Keratinocyte (primary cell): ENCODE results near the gene NDUFAF8. TPM values are rescaled to one million over a fixed set of nuclear protein-coding genes. Genes with fewer than 3 reads are reported as not detected.

Experiments
- DNase-seq: peaks from one replicate; pipeline ENCODE4 v3.0.0-alpha.2; 2011; ENCODE audit warnings: low read depth, missing footprints, low spot score
- FAIRE-seq: peaks from 2 replicates; lab custom pipeline; 2011; peaks lifted over from hg19 to GRCh38; lab: Jason Lieb, UNC
- H2AFZ ChIP-seq: 2 replicates; pipeline ENCODE4 v1.6.0; 2012; ENCODE audit warnings: low read length, control low read depth, inconsistent platforms; ENCODE audit not compliant: control insufficient read depth
- H3K27ac ChIP-seq: 2 replicates; pipeline ENCODE4 v1.5.1; 2011; ENCODE audit warnings: low read length; ENCODE audit not compliant: control insufficient read depth, insufficient read depth
- H3K27me3 ChIP-seq: 3 replicates; pipeline ENCODE4 v1.6.0; 2011; ENCODE audit warnings: low read length; ENCODE audit not compliant: control insufficient read depth, insufficient read depth; ENCODE audit errors: extremely low read depth
- H3K36me3 ChIP-seq, 2 experiments: 2 replicates in 1 of 2; 3 replicates in 1 of 2; pipeline ENCODE4 v1.5.1; 2011; ENCODE audit warnings: low read length in 2 of 2, mild to moderate bottlenecking in 1 of 2; ENCODE audit not compliant: control insufficient read depth in 2 of 2, insufficient read depth in 2 of 2; ENCODE audit errors: extremely low read depth in 1 of 2
- H3K4me1 ChIP-seq: 3 replicates; pipeline ENCODE4 v1.5.1; 2011; ENCODE audit warnings: low read length; ENCODE audit not compliant: control insufficient read depth, insufficient read depth; ENCODE audit errors: extremely low read depth
- H3K4me2 ChIP-seq: 3 replicates; pipeline ENCODE4 v1.6.0; 2011; ENCODE audit warnings: low read depth, low read length; ENCODE audit not compliant: control insufficient read depth, insufficient read depth; ENCODE audit errors: extremely low read depth
- H3K4me3 ChIP-seq, 3 experiments: fragments of 200-600 bp in 1 of 3; sonication (generic) in 1 of 3; 2 replicates in 2 of 3; 3 replicates in 1 of 3; pipeline ENCODE4 v1.5.1; 2011 to 2016; ENCODE audit warnings: low read length in 3 of 3, mild to moderate bottlenecking in 3 of 3, control low read depth in 2 of 3, inconsistent platforms in 1 of 3, low read depth in 1 of 3, mixed read lengths in 1 of 3, mixed run types in 1 of 3, moderate library complexity in 1 of 3; ENCODE audit not compliant: control insufficient read depth in 2 of 3, insufficient read depth in 2 of 3; ENCODE audit errors: extremely low read depth in 1 of 3
- H3K79me2 ChIP-seq: 2 replicates; pipeline ENCODE4 v1.6.0; 2012; ENCODE audit warnings: low read length; ENCODE audit not compliant: control insufficient read depth, insufficient read depth
- H3K9ac ChIP-seq: 3 replicates; pipeline ENCODE4 v1.6.0; 2011; ENCODE audit warnings: low read length; ENCODE audit not compliant: control insufficient read depth, insufficient read depth; ENCODE audit errors: extremely low read depth
- H3K9me1 ChIP-seq: 3 replicates; pipeline ENCODE4 v1.6.0; 2011; ENCODE audit warnings: low read length; ENCODE audit not compliant: control insufficient read depth, insufficient read depth; ENCODE audit errors: extremely low read depth
- H3K9me3 ChIP-seq: 2 replicates; pipeline ENCODE4 v1.5.1; 2012; ENCODE audit warnings: low read depth, low read length; ENCODE audit not compliant: control insufficient read depth
- H4K20me1 ChIP-seq: 3 replicates; pipeline ENCODE4 v1.6.0; 2011; ENCODE audit warnings: low read length; ENCODE audit not compliant: control insufficient read depth, insufficient read depth; ENCODE audit errors: extremely low read depth
- CTCF ChIP-seq, 3 experiments: IDR thresholded peaks in 1 of 3; conservative IDR thresholded peaks in 1 of 3; optimal IDR thresholded peaks in 1 of 3; 2 replicates in 2 of 3; 3 replicates in 1 of 3; pipeline versions ENCODE3 to v1.5.1; 2011; ENCODE audit warnings: low read length in 3 of 3, mild to moderate bottlenecking in 3 of 3, moderate library complexity in 2 of 3, control low read depth in 1 of 3, inconsistent platforms in 1 of 3; ENCODE audit not compliant: insufficient read depth in 2 of 3; ENCODE audit errors: extremely low read depth in 1 of 3
- EZH2 ChIP-seq: IDR thresholded peaks from one replicate; pipeline ENCODE4 v1.6.1; 2012; ENCODE audit warnings: inconsistent platforms, mild to moderate bottlenecking, low read length, moderate library complexity
- dilution Hi-C: fragments of 300-500 bp; cut with MboI; formaldehyde crosslinking; loops from one replicate; pipeline ENCODE4 v1.7.0; 2020; ENCODE audit warnings: low sequenced_read_pairs; ENCODE audit not compliant: extremely low pct_ligation_motif_present
- polyA plus RNA-seq, 5 experiments: library from polyadenylated mRNA; depleted of rRNA in 3 of 5; stranded (reverse) in 3 of 5; stranded (forward) in 1 of 5; unstranded in 1 of 5; fragments of >200 nt; gene quantifications; 1 replicate in 1 of 5; 2 replicates in 3 of 5; 3 replicates in 1 of 5; pipeline versions ENCODE4 v1.2.1 to v1.2.3, GENCODE V29; 2011 to 2012; ENCODE audit warnings: missing spikeins in 2 of 5, low read depth in 1 of 5, low replicate concordance in 1 of 5

NDUFAF8 gene
- polyA plus RNA-seq, 1 donor (not counting 4 experiments of a cell fraction or from before 2014, with no cell fraction given) = 171 TPM

GRCh38 chr17:81218991-81219390, 20.1 kb upstream of the NDUFAF8 start:
- Histone ChIP-seq H3K9me3 (no peaks in the 10 kb centered on the region), H3K79me2 (no peaks in the 10 kb centered on the region), H3K9ac (no peak overlapping the region), H3K27ac (no peak overlapping the region), H3K4me2 (no peak overlapping the region), H4K20me1 (no peaks in the 10 kb centered on the region), H2AFZ (no peak overlapping the region), H3K36me3 (no peaks in the 10 kb centered on the region), H3K4me3 (no peak overlapping the region), H3K4me1 (peaks cover 17% of the 10 kb centered on the region), H3K27me3 (no peaks in the 10 kb centered on the region), H3K9me1 (no peaks in the 10 kb centered on the region)
- no peak for FAIRE-seq
- dilution Hi-C loops = no loop called here
- TF ChIP-seq CTCF (optimal IDR thresholded peaks at IDR 0.05 in 1 of 3, IDR thresholded peaks at IDR 0.05 in 1 of 3, conservative IDR thresholded peaks at IDR 0.05 in 1 of 3; ENCODE audit: extremely low read depth in 1 of 3, insufficient read depth in 2 of 3, low read length in 3 of 3) (no peak), EZH2 (no peak)
- no peak for DNase-seq

GRCh38 chr17:81219476-81220180, 19.5 kb upstream of the NDUFAF8 start:
- Histone ChIP-seq H3K27me3 (no peaks in the 10 kb centered on the region), H2AFZ (no peak overlapping the region), H3K9me1 (no peaks in the 10 kb centered on the region), H3K36me3 (no peaks in the 10 kb centered on the region), H3K27ac (no peak overlapping the region), H3K4me2 (no peak overlapping the region), H3K9me3 (no peaks in the 10 kb centered on the region), H4K20me1 (no peaks in the 10 kb centered on the region), H3K79me2 (no peaks in the 10 kb centered on the region), H3K4me3 (no peak overlapping the region), H3K4me1 (peaks cover 17% of the 10 kb centered on the region), H3K9ac (no peak overlapping the region)
- TF ChIP-seq EZH2 (no peak), CTCF (optimal IDR thresholded peaks at IDR 0.05 in 1 of 3, IDR thresholded peaks at IDR 0.05 in 1 of 3, conservative IDR thresholded peaks at IDR 0.05 in 1 of 3; ENCODE audit: extremely low read depth in 1 of 3, insufficient read depth in 2 of 3, low read length in 3 of 3) (no peak)
- no peak for DNase-seq
- dilution Hi-C loops = no loop called here
- FAIRE-seq = no peak
